OCI-LY3 (cell line): ENCODE results near the gene AR.

Experiments
- EZH2phosphoT487 ChIP-seq: fragments of 200-600 bp; shearing (Covaris generic); IDR thresholded peaks from 2 replicates; pipeline ENCODE4 v1.6.1; 2018; ENCODE audit warnings: antibody characterized with exemption, mixed run types, low read depth
- TF ChIP-seq, protein P1 (sequence below): fragments of 200-600, 300-600 bp; sonication (generic); IDR thresholded peaks from 2 replicates; pipeline ENCODE4 v1.5.1; 2014; ENCODE audit warnings: antibody characterized with exemption, low read length, low read depth

- TF ChIP-seq, protein P1, sequence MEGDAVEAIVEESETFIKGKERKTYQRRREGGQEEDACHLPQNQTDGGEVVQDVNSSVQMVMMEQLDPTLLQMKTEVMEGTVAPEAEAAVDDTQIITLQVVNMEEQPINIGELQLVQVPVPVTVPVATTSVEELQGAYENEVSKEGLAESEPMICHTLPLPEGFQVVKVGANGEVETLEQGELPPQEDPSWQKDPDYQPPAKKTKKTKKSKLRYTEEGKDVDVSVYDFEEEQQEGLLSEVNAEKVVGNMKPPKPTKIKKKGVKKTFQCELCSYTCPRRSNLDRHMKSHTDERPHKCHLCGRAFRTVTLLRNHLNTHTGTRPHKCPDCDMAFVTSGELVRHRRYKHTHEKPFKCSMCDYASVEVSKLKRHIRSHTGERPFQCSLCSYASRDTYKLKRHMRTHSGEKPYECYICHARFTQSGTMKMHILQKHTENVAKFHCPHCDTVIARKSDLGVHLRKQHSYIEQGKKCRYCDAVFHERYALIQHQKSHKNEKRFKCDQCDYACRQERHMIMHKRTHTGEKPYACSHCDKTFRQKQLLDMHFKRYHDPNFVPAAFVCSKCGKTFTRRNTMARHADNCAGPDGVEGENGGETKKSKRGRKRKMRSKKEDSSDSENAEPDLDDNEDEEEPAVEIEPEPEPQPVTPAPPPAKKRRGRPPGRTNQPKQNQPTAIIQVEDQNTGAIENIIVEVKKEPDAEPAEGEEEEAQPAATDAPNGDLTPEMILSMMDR = no peak
- TF ChIP-seq EZH2phosphoT487 = no peak
Observed at GRCh38 chrX:67697452-67697851, 153.6 kb downstream of the AR start.
